Activated CD4-positive, alpha-beta T cell treated with anti-CD3 and anti-CD28 coated beads, Interleukin-2, Interleukin-6, amounts not matched to agents 100 ng/mL and 50 ng/mL, durations not matched to agents 16 hours and 8 hours (primary cell): Measurements from ENCODE around the gene SMIM7.

ENCODE experiments used
- DNase-seq: peaks from one replicate; pipeline ENCODE4 v3.0.0-alpha.2; 2020

The SMIM7 gene

DNA sequence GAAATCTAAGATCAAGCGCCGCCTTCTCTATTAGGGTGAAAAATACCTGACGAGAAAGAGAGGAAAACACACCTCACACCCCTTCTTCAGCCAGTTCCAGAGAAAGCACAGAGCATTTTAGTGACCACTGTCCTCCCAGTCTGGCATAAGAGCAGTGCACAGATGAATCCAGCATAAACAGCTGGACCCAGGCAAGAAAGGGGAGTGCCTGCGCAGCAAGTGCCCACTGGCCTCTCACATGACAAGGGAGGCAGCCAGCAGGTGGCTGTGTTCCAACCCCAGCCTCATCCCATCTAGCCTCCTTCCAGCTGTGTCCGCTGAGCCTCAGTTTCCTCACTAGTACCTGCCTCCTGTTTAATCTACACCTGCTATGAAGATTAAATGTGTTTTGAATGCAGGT lies 39.9 kb downstream of the SMIM7 start:
- DNase-seq = no peak

DNA sequence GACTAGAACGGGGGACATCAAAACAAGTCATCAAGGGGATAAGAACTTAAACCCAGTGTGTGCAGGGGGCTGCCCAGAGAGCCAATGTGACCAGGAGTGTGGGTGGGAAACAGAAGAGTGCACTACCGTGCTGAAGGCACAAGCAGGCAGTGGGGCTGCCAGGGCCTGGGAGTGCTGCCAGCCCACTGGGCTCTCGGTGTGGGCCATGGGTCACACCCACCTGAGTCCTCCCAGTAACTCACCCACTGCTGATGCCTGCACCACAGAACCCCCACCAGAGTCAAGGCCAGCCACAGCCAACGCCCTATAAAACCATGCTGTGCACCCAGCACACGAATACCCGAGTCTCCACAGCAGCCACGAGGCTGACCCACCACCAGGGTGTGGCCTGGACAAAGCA lies 40.5 kb downstream of the SMIM7 start:
- no peak for DNase-seq

DNA sequence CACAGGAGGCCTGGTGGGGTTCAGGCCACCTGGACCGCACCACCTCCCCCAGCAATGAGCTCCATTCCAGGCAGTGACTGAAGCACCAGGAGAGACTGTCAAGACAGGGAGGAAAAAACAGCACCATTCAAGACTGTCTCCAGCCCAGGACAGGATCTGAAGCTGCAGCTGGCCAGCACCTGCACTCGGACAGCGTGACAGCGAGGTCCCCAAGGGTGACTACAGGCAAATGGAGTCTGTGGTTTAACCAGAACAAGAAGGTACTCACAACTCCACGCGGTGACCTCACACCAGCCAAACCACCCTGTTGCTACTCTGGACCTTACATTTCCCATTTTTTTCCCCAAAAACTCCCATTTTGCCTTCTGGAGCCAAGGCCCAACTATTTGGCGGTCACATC lies 41.7 kb downstream of the SMIM7 start:
- DNase-seq = no peak

DNA sequence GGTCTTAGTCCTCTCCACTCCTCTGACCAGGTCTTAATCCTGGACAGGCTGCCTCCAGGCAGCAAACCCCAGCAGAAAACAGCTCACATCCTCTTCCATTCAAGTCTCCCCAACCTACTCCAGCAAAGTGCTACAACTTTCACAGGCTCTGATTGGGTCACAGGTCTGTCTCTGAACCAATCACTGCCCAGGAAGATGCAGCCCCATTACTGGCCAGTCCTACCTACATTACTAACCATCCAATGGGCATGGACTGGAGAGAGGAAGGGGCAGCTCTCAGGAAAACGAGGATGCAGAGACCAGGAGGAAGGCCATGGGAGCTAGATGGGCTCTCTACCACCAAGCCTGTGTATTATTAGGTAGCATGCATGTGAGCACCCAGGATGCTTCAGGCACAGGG lies 44.1 kb downstream of the SMIM7 start:
- no peak for DNase-seq

DNA sequence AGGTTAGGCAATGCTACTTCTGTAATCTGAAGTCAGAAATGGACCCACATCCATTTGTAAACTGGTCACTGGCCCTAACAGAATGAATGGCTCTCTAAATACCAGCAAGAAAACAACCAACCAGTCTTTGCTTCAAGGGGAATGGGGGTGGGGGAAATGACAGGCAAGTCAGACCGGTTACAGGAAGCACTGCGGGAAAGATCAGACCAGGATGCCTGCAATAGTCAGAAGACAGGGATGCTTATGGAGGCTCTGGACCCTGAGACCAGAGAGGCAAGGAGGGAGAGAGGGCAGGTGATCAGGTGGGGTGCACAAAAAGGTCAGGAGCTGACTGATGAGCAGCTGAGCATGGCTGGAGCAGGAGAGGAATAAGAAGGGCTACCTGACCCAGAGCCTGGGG lies 45.0 kb downstream of the SMIM7 start:
- DNase-seq = no peak

DNA sequence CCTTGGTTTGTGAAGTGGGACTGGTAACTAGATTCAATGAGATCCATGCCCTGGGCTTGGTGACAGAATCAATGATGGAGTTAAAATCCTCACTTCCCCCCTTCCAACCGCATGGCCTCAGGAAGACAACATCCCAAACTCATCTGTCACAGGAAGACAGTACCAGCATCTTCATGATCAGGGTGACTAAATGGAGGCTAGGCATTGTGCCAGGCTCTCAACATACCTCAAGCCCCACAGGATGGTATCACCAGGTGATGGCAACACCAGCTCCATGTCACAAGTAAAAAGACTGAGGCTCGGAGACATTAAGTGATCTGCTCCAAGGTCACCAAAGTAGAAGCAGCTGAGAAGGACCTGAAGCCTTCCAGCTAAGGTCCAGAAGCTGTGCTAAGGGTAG lies 46.1 kb downstream of the SMIM7 start:
- DNase-seq = no peak

DNA sequence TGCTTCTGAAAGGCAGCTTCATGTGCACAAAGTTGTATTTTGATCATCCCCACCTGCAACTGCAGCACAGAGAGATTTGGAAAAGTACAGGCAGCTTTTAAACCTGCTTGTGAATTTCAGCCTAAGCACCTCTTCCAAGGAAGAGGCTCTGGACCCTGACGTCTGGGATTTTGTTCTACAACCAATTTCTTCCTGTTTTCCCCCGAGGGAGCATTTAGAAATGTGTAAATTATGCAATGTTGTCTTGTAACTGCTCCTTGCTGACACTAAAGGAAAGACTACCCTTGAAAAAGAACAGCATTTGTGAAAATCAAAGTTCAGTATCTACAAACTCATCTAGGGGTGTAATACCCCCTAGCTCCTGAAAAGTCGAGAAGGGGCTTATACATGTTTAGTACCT lies 47.3 kb downstream of the SMIM7 start:
- no peak for DNase-seq

DNA sequence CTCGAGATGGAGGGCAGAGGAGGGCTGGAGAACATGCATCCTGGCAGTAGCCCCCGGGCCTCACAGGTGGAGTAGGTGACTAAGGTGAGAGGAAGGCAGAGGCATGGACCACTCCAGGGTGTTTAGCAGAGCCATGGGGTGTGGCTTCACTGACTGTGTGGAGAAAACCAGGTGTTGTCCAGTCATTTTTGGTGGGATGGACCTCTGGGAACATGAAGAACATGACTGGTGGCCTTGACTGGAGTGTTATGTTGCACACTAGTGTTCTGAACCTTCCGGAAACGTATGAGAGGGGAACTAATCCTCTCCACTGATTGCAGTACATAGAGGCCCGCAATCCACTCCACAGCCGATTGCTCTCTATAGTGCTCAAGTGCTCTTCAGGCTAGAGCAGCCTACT lies 48.8 kb downstream of the SMIM7 start:
- DNase-seq = no peak

DNA sequence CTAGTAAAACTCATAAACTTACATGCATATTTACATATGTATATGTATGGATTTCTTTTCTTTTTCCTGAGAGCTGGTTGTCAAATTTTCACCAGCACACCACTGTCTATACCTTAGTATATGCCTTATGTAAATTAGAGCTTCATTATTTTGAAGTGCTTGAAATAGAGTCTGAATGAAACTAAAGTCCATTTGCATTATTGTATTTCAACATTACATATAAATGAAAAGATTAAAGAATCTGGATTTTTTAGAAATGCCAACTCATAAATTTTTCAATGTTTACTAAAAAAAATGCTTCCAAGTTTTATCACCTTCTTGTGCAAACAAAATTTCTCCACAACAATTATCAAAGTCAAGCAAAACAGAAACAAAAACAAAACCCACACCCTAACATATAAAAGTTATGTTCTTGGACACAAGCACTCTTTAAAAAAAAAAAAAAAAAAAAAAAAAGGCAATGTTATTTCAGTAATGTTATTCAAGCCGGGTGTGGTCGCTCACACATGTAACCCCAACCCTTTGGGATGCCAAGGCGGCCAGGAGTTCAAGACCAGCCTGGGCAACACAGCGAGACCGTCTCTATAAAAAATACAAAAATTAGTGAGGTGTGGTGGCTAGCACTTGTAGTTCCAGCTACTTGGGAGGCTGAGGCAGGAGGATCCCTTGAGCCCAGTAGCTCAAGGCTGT lies 50.3 kb downstream of the SMIM7 start:
- DNase-seq = no peak

DNA sequence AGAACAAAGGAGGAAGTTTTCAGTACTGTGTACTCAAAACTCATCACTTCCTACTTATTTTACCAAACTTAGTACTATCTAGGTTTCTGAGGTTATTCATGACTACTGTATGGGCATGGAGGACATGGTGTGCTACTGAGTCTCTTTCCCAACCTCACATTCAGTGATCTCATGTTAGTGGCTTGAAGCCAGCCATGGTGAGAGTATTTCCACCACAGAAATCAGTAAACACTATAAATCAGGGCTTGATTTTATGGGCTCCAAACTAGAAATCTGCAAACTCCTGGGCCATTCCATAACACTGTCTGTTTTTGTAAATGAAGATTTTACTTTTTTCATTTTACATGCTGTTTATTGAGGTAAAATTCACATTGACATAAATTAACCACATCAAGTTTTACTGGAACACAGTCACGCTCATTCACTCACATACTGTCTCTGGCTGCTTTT lies 51.6 kb downstream of the SMIM7 start:
- no peak for DNase-seq

DNA sequence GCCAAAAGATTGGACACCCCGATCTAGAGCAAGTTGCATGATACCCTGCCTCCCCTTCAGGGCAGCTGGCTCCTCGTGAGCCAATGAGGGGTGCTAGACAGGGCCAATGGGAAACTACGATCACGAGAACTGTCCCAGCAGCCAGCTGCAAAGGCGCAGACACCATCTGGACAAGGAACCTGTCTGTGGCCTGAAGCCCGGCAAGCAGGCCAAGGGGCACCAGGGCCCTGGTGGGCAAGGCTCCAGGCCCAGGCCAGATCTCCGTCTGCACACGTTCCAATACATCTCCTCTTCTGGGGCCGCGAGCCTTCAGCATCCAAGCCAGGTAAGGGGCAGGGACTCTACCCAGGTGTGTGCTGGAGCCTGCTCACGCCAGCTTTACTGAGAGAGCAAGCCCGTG lies 52.1 kb downstream of the SMIM7 start:
- DNase-seq = no peak

DNA sequence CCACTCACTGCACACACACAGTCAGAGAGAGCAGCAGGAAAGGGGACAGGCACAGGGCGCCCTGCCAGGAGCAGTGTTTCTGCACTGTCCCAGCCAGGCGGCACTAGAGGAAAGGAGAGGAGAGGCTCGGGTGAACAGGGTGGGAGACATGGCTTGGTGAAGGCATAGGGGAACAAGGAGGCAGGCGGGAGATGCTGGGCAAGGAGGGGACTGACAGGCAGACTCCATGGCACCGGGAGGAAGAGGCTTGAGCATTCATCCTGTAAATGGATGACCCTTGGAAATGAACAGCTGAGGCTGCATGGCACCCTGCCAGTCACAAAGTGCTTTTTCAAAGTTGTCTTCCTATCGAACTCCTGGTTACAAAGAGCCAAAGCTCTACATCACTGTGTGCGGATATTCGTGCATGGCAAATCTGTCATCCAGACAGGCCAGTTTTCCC lies 54.4 kb downstream of the SMIM7 start:
- DNase-seq = no peak

DNA sequence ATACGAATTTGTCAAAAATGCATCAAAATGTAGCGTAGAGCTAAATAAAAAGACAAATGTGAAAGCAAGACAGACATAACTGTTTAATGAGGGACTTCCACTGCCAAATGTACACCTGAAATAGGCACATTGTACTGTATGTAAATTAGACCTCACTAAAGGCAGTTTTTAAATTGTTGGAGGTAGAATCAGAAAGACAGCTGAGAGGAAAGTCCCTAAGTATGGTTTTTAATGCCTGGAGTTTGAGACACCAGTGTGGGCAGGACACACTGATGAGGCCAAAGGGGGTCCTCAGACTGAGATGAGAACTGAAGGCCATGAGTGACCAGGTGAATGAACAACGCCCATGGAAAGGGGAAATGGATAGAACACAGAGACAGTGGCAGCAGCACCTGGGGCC lies 54.8 kb downstream of the SMIM7 start:
- no peak for DNase-seq

DNA sequence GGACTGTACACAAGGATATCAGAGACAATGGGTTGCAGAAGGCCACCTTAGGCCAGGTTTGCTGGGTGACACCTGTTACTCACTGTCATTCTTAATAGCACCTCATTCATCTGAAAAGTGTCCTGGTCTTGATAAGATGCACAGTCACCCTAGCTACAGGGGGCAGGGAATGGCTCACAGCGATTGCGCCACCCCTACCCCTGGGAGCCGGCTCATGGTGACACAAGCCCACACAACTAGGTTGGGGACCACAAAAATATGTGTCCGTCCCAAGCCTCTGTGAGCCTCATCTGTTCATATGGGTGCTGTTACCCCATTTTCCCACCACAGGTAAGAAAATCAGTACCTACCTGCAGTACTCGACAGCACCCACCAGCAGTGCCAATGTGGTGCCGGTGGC lies 55.3 kb downstream of the SMIM7 start:
- no peak for DNase-seq

DNA sequence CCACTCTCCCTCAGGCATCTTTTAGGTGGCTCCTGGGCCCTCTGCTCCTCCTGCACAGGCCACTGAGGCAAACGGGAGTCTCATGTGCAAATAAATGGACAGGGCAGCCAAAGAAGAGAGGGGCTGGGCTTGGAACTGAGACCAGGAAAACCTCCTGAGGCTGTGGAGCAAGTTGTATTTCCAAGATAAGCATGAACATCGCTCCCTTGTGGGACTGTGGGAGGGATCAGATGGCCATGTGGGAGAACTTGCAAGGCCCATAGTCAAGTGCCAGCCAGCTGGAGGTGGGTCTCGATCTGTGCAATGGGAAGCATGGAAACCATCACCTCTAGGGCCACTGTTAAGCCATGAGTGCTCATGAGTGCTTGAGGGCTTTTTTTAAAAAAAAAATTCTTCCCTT lies 56.9 kb downstream of the SMIM7 start:
- no peak for DNase-seq

DNA sequence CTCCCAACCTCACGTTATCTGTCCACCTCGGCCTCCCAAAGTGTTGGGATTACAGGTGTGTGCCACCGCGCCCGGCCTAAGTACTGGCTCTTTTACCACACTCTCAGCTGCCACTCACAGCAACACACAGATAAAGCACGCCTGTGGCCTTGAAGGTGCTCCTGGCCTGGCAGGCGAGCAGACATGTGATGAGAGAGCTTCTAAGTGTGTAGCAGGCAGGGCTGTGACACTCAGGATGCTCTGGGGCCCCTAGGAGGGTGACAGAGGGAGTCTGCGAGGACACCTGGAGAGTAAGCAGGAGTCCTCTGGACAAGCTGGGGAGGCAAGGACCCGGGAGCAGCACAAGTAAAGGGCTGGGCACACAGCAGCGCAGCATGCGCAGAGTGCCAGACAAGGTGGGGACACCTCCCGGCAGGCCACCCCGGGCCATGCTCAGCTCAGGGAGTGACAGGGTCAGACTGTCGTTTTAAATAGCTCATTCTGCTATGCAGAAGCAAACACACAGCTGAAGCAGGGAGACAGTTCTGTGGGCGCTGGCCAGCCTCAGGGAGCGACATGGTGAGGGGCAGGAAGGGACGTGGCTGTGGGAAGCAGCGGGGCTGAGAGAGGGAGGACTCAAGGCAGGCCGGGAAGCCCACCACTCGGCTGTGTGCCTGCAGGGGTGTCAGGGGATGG lies 58.4 kb downstream of the SMIM7 start:
- DNase-seq = no peak

DNA sequence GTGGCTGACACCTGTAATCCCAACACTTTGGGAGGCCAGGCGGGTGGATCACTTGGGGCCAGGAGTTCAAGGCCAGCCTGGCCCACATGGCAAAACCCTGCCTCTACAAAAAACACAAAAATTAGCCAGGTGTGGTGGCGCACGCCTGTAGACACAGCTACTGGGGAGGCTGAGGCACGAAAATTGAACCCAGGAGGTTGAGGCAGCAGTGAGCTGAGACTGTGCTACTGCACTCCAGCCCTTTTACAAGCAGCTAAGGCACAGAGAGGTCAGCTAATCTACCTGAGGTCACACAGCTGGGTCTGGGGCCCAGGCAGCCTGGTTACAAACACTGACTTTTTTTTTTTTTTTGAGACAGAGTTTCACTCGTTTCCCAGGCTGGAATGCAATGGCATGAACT lies 59.1 kb downstream of the SMIM7 start:
- DNase-seq = no peak

DNA sequence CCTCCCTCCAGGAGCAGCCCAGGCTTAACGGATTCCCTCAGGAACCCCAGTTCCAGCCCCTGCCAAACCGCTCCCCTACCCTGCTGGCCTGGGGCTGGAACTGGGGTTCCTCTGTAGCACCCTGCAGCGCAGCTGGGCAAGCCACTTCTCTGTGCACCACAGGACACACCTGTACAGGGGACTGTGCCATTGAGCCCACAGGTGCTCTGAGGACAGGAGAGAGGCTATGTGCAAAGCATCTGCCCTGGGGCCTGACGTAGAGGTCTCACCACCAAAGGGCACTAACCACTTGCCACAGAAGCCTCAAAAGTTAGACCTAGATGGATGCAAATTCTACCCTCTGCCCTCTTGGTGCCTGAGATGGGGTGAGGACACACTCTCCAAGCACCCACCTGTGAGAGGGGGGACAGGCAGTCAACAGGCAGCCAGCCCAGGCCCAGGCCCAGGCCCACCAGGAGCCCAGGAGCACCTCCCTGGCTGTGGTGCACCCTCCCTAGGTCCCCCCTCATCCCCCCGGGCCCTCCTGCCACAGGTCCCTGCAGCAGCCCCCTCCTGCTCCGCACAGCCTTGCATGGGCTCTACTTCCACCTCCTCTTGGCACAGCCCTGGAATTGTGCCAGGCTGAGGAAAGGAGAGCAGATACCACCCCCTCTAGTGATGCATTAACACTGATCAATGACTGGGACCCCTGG lies 60.1 kb downstream of the SMIM7 start:
- no peak for DNase-seq

DNA sequence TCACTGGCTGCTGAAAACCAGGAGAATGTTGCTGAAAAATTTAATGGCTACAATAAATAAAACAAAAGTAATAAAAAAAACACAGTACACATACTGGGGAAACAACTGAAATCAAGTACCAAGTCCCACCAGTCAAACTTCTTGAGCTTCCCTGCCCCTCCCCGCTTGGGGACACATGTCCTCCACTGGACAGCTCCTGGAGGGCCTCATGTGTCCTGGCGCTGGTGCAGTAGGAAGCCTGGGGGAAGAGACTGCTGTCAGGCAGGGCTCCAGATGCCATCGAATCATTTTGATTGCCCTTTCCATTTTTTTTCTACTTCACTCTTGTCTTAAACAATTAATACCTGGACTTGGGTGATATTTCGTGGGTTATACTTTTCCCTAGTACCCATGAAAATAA lies 61.1 kb downstream of the SMIM7 start:
- DNase-seq = no peak

DNA sequence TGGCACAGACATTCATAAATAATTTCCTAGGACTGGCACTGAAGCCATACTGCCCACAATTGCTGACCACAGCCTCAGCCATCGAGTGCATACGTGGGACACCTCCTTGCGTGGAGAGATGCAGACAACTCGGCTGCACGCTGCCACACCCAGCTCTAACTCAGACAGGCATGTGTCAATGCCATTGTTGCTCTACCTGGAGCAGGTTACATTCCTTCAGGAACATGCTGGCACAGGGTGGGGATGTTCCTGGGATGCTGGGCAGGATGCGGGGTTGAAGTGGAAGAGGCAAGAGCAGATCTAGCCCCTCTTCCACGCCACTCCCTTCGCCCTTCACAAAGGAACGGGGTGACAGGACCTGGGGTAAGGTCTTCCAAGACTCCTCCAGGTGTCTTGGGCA lies 63.5 kb downstream of the SMIM7 start:
- DNase-seq = no peak
